Measurements from ENCODE around the gene PER3. TPM values are rescaled to one million over a fixed set of nuclear protein-coding genes. Genes with fewer than 3 reads are reported as not detected.

PER3 gene
- total and polyA plus RNA-seq, 2 of the 4 experiments (the other 2 are of a cell fraction) = 3.4 to 4.2 TPM

GRCh38 chr1:7839526-7839925 is 55.4 kb downstream of the PER3 start:
- Histone ChIP-seq H4K5ac (ENCODE audit: low read depth, low read length) (no peak overlapping the region), H3K9ac (ENCODE audit: low read depth, low read length) (no peak overlapping the region), H4K20me1 (ENCODE audit: insufficient read depth, low read length) (no peaks in the 10 kb centered on the region), H3K56ac (ENCODE audit: extremely low read depth, insufficient read depth, low read length) (no peak overlapping the region), H3K14ac (replicated peaks; ENCODE audit: low read depth, low read length) (no peak overlapping the region), H4K91ac (ENCODE audit: insufficient read depth, low read depth, low read length) (no peak overlapping the region), H3K18ac (ENCODE audit: low read depth, low read length) (no peak overlapping the region), H2BK20ac (ENCODE audit: low read depth, low read length) (no peak overlapping the region), H3K4me1 (ENCODE audit: control insufficient read depth, insufficient read depth, low read length) (no peaks in the 10 kb centered on the region), H3K4ac (ENCODE audit: low read depth, low read length) (no peak overlapping the region), H2AFZ (replicated peaks; ENCODE audit: low read length, poor library complexity) (no peak overlapping the region), H3K79me1 (ENCODE audit: low read depth in 1 of 2, low read length in 2 of 2) (no peaks in the 10 kb centered on the region), H4K8ac (ENCODE audit: low read depth in 2 of 2, low read length in 2 of 2) (no peak overlapping the region), H3K4me2 (ENCODE audit: low read depth, low read length) (no peak overlapping the region), H3K27ac (ENCODE audit: insufficient read depth, low read length) (no peak overlapping the region), H2BK5ac (ENCODE audit: low read depth, low read length, poor library complexity, severe bottlenecking) (no peak overlapping the region), H3K4me3 (ENCODE audit: insufficient read depth, low read depth, low read length) (no peak overlapping the region), H3K9me3 (ENCODE audit: control insufficient read depth, insufficient read depth, low read length) (peaks cover 5% of the 10 kb centered on the region), H2BK120ac (ENCODE audit: low read depth, low read length) (no peak overlapping the region), H3K36me3 (ENCODE audit: control insufficient read depth, insufficient read depth, low read length) (peaks cover 15% of the 10 kb centered on the region), H3K9me1 (ENCODE audit: insufficient read depth, low read length) (no peaks in the 10 kb centered on the region), H3K23ac (ENCODE audit: low read depth, low read length) (no peak overlapping the region), H2BK15ac (ENCODE audit: low read depth, low read length) (no peak overlapping the region), H2AK9ac (replicated peaks; ENCODE audit: low read depth, low read length, poor library complexity) (no peak overlapping the region), H2AK5ac (ENCODE audit: low read depth, low read length) (no peak overlapping the region), H3K27me3 (ENCODE audit: control insufficient read depth, insufficient read depth, low read length) (no peaks in the 10 kb centered on the region)
- ATAC-seq (ENCODE audit: low read depth) = no peak
- CTCF ChIA-PET = no interaction called here
- BruUV-seq (replicated peaks) = no TSS peak
- in situ Hi-C loops (cut with MboI; ENCODE audit: low sequenced_read_pairs) = no loop called here
- intact Hi-C loops (cut with micrococcal nuclease) = no loop called here
- WGBS, 2 experiments (ENCODE audit: extremely low coverage in 2 of 2, insufficient read length in 1 of 2) = no CpG with 5 or more reads among the region's 3 CpGs
- TF ChIP-seq POLR2A (IDR thresholded peaks at IDR 0.05; ENCODE audit: low read depth, low read length) = no peak
- no peak for TF ChIP-seq MAFK (IDR thresholded peaks at IDR 0.05; ENCODE audit: low read depth, low read length)
- TF ChIP-seq MAZ (IDR thresholded peaks at IDR 0.05; ENCODE audit: borderline replicate concordance, low read depth, low read length) = no peak
- TF ChIP-seq, protein P1, sequence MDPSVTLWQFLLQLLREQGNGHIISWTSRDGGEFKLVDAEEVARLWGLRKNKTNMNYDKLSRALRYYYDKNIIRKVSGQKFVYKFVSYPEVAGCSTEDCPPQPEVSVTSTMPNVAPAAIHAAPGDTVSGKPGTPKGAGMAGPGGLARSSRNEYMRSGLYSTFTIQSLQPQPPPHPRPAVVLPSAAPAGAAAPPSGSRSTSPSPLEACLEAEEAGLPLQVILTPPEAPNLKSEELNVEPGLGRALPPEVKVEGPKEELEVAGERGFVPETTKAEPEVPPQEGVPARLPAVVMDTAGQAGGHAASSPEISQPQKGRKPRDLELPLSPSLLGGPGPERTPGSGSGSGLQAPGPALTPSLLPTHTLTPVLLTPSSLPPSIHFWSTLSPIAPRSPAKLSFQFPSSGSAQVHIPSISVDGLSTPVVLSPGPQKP (IDR thresholded peaks at IDR 0.05; ENCODE audit: borderline replicate concordance, low read depth, low read length) = no peak
- no peak for TF ChIP-seq RCOR1 (IDR thresholded peaks at IDR 0.05; ENCODE audit: insufficient replicate concordance, low read length)
- TF ChIP-seq CEBPB (IDR thresholded peaks at IDR 0.05; ENCODE audit: low read depth, low read length) = no peak
- no peak for TF ChIP-seq BHLHE40 (IDR thresholded peaks at IDR 0.05; ENCODE audit: low read depth, low read length)
- no peak for TF ChIP-seq RFX5 (IDR thresholded peaks at IDR 0.05; ENCODE audit: low read depth, low read length)
- no peak for TF ChIP-seq MXI1 (IDR thresholded peaks at IDR 0.05; ENCODE audit: borderline replicate concordance, low read depth, low read length)
- TF ChIP-seq SMC3 (IDR thresholded peaks at IDR 0.05; ENCODE audit: low read depth, low read length) = no peak
- TF ChIP-seq CTCF (conservative IDR thresholded peaks at IDR 0.05; ENCODE audit: low read depth, low read length) = no peak
- TF ChIP-seq RAD21 (IDR thresholded peaks at IDR 0.05; ENCODE audit: low read length) = no peak
- no peak for TF ChIP-seq FOS (IDR thresholded peaks at IDR 0.05; ENCODE audit: low read depth, low read length)
- no peak for TF ChIP-seq USF2 (IDR thresholded peaks at IDR 0.05; ENCODE audit: low read depth, low read length)
- no peak for TF ChIP-seq CHD1 (IDR thresholded peaks at IDR 0.05; ENCODE audit: low read depth, low read length)
- TF ChIP-seq NFE2L2 (IDR thresholded peaks at IDR 0.05; ENCODE audit: low read depth, low read length) = no peak
- DNase-seq = no peak
- POLR2A ChIA-PET (ENCODE audit: unreplicated experiment) = no interaction called here
- dilution Hi-C loops (cut with HindIII; ENCODE audit: low sequenced_read_pairs, unreplicated experiment) = no loop called here
